AG20443 (cell line): ENCODE data around the gene FAM110A.
"Not testable (repeated sequence)": the region's sequence is repeated elsewhere in the genome, so short reads cannot be mapped to it uniquely, and the experiment has no call there.

Source experiments
- DNase-seq: peaks from one replicate; pipeline ENCODE4 v3.0.0; 2012; ENCODE audit warnings: low spot score, mixed read lengths

FAM110A gene

GRCh38 chr20:873875-874607 lies 40.5 kb downstream of the FAM110A start:
- DNase-seq, result no peak

- no peak for DNase-seq
Observed at GRCh38 chr20:875115-875514, 41.6 kb downstream of the FAM110A start.

- no peak for DNase-seq
Observed at GRCh38 chr20:877814-878213, 44.3 kb downstream of the FAM110A start.

- peak; percentile 66 for DNase-seq
Observed at GRCh38 chr20:878511-879307, 45.2 kb downstream of the FAM110A start.

- DNase-seq, result no peak
Observed at GRCh38 chr20:879626-880025, 46.1 kb downstream of the FAM110A start.

- peak; percentile 77 for DNase-seq
Observed at GRCh38 chr20:881051-881782, 47.7 kb downstream of the FAM110A start.

- no peak for DNase-seq
Observed at GRCh38 chr20:881783-882144, 48.2 kb downstream of the FAM110A start.

GRCh38 chr20:884983-885952 lies 51.8 kb downstream of the FAM110A start:
- peak; percentile 81 for DNase-seq

GRCh38 chr20:887137-887536 lies 53.6 kb downstream of the FAM110A start:
- no peak for DNase-seq

- DNase-seq, result no peak
Observed at GRCh38 chr20:888057-888456, 54.5 kb downstream of the FAM110A start.

GRCh38 chr20:889106-889505 lies 55.6 kb downstream of the FAM110A start:
- DNase-seq, result no peak

- no peak for DNase-seq
Observed at GRCh38 chr20:889932-890463, 56.5 kb downstream of the FAM110A start.

- DNase-seq, result no peak
Observed at GRCh38 chr20:890666-891057, 57.1 kb downstream of the FAM110A start.

GRCh38 chr20:891058-891705 lies 57.7 kb downstream of the FAM110A start:
- no peak for DNase-seq

- no peak for DNase-seq
Observed at GRCh38 chr20:891706-892080, 58.2 kb downstream of the FAM110A start.

GRCh38 chr20:892371-892770 lies 58.9 kb downstream of the FAM110A start:
- DNase-seq, result not testable (repeated sequence)
